GM21576 (cell line): ENCODE results near the gene EPN3.

Source experiments
- ATAC-seq: cut with Tn5 transposase; IDR thresholded peaks from one replicate; pipeline ENCODE4 v1.9.1; 2021; ENCODE audit warnings: mild to moderate bottlenecking, moderate library complexity; ENCODE audit not compliant: unreplicated experiment

EPN3 gene

DNA sequence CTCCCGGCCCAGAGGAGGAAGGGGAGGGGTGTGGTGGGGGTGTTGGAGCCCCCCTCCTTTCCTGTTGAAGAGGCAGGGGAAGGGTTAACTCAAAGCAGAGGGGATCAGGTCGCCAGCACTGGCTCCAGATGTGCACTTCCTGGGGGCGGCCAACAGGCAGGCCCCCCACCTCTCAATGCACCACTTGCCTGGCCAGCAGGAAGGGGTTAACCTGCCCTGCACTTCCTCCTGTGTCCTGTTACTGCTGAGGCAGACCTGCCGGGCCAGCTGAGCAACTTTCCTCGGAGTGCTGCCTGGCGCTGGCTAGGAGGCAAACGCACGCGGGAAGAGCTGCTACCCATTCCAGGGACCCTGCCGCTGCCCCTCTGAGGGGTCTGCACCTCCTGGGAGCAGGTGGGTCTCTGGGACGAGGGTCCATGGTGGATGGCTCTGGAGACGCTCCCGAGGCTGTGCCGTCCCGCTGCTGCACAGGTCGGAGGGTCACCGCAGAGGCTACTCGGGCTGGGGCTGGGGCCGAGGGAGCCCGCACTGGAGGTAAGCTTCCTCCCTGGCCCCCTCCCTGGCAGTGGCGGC is at the start of gene EPN3:
Gene EPN3, plus strand, starts transcription at position 284 of the 573 bp plus-strand sequence. CDS start 3,822 bp downstream, outside the sequence.
- ATAC-seq: no peak

DNA sequence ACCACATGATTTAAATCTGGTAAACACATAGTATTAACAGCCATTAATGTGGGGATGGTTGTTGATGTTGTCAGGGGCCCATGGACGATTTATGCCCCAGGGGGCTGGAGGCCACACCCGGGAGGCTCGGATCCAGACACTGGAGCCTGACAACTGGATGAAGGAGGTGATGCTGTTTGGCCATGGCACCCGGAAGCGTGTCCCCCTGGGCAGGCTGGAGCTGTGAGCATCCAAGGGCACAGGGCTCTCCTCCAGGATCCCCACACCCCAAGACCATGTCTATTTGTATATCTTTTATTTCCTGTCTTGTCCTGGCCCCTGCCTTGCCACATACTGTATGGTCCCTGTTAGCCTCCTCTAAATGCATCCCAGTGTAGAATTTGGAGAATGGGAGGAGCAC is 49.3 kb upstream of the EPN3 start:
- no peak for ATAC-seq

DNA sequence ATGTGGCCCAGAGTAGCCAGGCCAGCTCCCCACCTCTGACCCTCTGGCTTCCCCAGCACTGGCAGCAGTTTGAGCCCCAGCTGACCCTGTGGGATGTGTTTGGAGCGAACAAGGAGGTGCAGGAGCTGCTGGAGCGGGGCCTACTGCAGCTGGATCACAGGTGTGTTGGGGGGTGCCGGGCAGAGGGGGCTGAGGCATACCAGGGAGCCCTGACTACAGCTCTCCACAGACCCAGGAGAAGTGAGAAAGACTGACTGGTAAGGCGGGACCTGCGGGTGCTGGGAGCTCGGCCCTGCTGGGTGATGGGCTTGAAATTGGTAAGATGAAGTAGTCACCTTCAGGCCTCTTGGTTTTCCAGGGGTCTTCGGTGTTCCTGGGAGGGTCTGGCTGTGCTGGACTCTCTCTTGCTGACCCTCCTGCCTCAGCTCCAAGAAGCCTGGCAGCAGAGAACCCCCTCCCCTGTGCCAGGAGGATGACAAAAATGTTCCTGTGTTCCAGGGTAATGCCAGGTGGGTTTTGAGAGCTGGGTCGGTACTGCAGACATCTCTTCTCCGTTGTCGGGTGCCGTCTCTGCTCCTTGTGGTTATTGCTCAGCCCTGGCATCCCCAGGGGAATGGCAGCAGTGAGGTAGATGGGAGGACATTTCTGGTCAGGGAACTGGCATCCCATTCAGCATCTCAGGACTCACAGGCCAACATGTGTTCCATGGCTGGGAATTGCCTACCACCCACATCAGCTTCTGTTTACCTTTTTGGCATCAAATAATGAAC is 48.0 kb upstream of the EPN3 start:
- no peak for ATAC-seq

DNA sequence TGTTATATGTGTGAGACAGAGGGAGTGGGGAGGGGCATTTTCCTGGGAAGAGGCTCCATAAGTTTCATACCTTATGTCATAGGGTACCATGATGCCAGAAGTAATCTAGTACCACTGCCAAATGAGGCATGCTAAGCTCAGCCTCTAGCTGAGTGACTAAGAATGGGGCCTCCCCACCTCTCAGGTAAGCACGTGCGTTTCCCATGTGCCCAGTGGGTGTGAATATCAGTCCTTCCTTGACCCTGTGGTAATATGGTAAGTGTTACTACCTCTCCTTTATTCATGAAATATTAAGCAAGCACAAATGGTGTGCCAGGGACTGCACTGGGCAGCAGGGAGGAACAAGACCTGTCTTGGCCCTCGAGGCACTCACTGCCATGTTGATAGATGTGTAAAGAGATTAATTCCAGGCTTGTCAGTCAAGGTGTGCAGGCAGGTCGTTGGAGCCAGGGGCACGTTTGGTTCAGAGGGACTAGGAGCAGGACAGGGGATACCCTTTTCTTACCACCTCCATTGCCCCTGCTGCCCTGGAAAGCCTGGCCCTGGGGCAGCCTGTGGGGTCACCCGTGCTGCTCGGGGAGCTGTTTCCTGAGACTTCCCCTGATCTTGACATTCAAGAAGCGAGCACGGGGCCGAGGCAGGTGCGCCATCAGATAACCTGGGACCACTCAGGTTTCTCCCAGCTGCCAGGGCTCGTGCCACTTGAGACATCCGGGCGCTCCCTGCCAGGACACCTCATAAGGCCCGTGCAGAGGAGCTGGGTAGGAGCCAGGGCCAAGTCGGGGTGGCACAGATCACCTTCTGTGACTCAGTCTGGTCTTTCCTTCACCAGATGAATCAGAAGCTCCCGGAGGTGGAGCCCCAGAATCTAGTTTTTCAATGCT is 45.1 kb upstream of the EPN3 start:
- no peak for ATAC-seq

DNA sequence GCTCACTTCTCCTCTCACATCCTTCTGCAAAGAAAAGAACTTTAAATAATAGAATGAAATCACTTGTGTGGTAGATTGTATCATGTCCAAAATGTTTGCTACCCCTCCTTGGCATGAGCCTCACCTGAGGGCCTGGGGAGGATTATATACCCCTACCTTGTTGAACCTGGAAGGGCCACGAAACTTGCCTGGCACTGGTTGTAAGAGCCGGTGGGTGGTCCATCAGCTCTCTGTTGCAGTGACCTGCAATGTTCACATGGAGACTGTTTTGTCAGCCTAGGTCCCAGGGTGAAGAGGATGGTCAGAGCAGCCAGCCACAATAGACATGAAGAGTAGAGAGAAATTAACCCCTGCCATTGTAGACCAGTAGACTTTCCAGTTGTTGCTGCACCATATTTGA is 43.7 kb upstream of the EPN3 start:
- ATAC-seq: no peak

DNA sequence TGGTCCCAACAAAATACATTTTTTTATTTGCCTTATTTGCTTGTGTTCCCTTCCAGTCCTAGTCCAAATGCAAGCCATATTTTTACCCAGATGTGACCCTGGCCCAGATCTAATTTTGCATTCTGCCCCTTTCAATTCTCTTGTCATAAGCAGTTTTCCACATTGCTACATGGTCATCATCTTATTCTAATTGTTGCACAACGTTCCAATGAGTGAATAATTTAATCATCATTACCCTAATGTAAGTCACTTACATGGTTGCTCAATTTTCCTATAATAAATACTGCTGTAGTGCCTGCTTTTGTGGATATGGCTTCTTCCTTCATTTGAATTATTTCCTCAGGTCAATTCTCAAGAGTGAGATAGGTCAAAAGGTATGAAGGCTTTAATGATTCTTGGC is 41.0 kb upstream of the EPN3 start:
- ATAC-seq: no peak

DNA sequence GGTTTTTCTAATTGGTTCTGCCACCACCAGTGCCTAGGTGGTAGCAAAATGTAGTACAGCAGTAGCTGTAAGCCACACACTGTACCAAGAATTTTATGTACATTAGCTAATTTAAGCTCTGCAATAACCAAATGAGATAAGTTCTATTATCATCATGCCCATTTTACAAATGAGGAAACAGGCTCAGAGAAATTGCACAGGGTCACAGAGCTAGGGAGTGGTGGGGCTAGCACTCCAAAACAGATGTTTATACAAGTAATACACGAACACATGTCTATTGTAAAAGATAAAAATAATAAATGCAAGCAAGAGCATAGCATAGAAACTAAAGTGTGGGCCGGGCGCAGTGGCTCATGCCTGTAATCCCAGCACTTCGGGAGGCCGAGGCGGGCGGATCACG is 40.3 kb upstream of the EPN3 start:
- no peak for ATAC-seq

DNA sequence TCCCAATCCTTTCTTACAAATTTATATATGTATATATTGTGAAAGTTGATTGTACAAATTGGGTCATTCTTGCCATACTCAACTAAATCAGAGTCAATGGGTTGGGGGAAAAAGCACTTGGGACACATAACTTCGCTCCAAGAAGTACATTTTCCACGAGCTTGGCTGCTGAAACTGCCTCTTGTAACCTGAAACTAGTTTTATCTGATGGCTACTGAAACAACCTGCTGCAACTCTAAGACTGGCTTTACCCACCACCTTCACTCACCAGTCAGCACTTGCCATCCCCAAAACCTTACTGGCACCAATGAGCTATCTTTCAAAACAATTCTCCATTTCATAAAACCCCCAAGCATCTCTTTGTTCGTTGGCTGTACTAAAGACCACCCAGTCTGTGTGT is 38.8 kb upstream of the EPN3 start:
- ATAC-seq: no peak

DNA sequence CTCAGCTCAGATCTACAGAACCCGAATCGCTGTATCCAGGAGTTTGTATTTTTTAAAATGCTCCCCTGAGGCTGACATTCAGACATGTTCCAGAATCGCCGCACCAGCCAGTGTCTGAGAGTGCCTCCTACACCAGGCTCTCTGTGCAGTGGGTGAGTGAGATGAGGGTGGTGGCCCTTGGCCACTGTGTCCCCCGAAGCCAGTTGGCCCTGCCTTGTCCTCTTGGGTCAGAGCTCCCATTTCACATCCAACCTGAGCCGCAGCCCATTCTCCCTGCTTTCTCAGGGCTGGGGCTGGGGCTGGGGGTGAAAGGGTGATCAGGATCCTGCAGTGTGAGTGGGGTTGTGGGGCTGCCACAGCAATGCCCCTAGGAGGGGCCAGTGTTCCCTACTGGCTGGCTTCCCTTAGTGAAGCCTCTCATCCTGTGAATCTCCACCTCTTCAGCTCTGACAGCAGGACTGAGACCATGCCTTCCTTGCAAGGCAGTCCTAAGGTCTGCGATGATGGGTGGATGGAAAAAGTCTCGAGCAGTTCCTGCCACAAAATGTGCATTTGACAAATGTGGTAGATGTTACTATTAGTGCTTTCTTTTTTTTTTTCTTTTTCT is 37.2 kb upstream of the EPN3 start:
- ATAC-seq: no peak

DNA sequence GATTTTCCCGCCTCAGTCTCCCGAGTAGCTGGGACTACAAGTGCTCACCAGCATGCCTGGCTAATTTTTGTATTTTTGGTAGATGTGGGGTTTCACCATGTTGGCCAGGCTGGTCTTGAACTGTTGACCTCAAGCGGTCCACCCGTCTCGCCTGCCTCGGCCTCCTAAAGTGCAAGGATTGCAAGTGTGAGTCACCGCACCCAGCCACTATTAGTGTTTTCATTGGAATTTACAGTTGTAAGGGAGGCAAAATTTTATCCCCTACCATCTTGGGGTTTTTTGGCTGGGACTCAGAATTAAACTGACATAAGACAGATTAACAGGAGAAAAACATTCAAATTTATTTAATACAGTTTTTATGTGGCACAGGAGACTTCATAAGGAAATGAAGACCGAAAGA is 36.6 kb upstream of the EPN3 start:
- no peak for ATAC-seq

DNA sequence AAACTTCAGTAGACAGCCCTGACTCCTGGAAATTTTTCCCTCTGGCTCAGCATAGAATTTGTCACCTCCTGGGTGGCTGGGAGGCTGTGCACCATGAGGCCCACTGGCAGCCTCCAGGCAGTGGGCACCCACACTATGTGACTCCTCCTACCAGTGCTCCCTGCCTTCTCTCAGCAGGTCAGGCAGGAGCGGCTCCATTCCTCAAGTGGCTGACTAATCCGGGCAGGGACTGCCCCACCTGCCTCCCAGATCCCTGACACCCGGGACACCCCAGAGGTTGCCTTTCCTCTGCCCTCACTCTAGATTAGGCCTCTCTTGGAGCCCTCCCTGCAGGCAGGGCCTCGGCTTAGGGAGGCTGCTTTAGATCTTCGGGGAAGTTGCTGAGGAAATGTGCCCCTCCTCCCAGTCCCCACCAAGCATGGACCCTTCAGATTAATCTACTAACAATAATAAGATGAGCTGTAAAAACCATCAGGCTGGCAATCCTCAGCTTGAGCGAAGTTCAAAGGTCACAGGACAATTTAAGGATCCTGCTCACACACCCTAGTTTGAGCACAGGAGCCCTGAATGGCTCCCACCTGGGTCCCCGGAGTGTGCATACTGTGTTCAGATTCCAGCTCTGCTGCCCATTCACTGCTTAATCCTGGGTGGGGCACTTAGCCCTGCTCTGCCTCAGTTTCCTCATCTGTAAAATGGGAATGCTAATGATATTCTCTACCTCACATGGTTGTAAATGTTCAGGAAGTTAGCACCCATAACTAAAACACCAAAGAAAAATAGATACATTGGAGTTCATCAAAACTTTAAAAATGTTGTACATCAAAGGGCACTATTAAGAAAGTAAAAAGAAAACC is 34.3 kb upstream of the EPN3 start:
- ATAC-seq: no peak

DNA sequence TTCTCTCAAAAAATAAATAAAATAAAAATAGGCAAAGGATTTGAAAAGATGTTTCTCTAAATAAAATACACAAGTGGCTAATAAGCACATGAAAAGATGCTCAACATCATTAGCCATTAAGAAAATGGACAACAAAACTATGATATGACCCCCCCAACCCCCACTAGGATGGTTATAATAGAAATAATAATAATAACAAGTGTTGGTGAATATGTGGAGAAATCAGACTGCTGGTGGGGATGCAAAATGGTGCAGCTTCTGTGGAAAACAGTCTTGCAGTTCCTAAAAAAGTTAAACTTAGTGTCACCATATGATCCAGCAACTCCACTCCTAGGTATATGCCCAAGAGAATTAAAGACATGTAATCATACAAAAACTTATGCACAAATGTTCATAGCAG is 33.3 kb upstream of the EPN3 start:
- ATAC-seq: no peak

DNA sequence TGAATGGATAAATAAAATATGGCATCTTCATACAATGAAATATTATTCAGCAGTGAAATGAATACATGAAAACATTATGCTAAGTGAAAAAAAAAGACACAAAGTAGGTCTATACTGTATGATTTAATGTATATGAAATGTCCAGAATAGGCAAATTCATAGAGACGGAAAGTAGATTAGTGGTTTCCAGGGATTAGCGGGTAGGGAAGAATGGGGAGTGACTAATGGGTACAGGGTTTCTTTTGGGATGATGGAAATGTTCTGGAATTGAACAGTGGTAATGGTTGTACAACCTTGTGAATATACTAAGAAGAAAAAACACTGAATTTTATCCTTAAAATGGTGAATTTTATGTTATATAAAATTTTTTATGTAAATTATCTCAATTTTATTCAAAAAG is 32.8 kb upstream of the EPN3 start:
- no peak for ATAC-seq

DNA sequence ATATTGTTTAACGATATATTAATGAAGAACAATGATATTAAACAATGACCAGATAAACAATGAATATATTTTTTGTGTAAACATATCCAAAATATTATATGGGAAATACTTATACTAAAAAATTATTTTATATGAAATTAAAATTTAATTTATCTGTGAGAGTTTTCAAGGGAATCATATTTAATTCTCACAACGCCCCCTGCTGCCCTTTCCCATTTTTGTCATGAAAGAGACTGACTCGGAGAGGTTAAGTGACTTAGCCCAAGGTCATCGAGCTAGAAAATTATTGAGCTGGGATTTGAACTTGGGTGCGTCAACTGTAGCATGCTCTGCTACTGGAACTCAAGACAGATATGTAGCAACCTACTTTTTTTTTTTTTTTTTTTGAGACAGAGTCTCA is 31.5 kb upstream of the EPN3 start:
- no peak for ATAC-seq

DNA sequence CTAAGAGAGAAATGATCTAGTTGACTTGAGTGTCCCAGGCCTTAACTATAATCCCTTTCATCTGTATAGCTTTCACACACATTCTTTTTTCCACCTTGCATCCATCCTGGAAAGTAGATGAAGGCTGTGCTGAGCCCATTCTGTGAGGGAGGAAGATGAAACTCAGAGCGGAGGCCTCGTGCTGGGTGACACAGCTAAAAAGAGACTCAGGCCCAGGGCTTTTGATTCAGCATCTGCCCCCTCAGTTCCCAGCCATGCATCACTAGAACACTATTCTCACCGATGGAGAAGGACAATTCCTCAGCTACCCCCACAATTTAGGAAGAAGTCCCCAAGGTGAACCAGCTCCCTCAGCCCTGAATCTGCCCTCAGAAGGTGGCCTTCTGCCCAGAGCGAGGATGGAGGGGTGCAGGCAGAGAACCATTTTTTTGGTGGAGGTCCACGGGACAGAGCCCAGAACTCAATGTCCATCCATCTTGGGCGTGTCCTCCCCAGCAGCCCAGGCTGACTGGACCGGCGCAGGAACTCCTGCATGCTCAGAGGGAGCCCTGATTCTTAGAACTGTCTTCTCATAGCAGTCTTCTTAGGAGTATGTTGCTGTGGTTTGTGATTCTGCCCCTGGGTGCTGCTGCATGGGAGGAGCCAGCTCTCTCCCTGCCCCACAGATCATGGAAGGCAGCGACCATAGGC is 30.1 kb upstream of the EPN3 start:
- no peak for ATAC-seq

DNA sequence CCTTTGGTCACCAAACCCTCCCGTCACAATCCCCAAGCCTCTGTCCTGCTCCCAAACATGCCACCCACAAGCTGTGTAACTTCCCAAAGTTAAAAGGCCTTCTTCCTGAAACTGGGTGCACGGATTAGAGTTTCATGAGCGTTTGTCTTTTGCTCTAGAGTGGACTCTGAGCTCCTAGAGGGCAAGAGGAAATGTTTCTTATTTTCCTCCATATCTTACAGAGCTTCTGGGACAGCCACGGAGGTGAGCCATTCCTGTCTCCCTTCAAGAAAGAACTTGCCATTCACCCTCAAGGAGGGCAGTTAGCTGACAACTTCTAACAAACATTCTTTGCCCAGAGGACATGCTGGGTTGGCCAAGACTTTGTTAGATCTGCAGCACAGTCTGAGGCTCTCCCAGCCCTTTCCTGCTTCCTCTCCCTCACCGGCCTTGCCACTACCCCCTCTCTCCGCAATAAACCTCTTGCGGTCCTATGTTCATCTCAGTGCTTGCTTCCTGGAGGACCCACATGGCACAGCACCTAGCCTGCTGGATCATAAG is 26.9 kb upstream of the EPN3 start:
- ATAC-seq: no peak

DNA sequence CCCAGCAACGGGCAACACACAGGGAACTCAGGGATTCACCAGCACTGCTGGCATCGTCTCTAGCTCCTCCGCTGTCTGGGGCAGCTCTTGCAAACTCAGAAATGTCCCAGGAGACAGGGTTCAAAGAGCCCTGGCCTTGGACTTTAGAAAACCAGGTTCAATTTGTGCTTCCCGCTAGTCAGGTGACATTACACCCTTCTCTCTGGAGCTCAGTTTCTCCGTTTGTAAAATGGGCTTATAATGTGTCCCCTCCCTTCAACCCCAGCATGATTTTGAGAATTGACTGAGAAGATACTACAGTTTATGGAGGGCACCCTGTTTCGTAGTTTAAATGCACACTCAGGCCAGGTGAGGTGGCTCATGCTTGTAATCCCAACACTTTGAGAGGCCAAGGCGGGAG is 26.2 kb upstream of the EPN3 start:
- no peak for ATAC-seq

DNA sequence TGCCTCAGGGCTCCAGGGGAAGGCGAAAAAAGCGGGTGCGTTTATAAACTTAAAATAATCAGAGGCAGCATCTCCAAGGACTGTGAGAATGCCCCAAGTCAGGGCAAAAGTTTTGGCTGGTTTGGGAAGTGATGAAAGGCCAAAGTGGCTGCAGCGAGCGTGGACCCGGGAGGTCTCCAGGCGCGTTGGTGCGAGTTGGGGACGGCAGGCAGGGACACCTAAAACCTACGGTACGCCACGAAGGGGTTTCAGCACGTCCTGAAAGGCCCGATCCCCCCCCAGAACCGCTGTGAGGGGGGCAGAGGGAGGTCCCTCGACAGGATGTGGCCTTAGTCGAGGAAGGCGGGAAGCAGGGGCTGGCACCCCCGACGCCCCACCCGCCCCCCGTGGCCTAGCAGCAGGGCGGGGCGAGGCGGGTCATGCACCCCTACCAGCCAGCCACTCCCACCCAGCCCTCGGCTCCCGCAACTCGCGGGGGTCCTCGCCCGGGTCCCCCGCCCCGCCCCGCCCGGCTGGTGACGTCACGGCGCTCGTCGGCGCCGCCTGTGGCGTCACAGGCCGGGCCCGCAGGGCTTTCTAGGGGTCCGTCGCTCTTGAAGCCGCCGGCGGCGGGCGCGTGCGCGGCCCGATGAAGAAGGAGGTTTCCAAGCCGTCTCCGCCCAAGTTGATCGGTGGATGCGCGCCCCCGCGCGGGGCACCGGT is 24.5 kb upstream of the EPN3 start, which contains the start of gene MYCBPAP:
Gene MYCBPAP, plus strand, starts transcription at position 569 of the 702 bp plus-strand sequence. CDS start 236 bp downstream, outside the sequence.
- ATAC-seq: no peak
